ACHN (cell line): ENCODE data around the gene NMUR1.
"Not testable (repeated sequence)": the region's sequence is repeated elsewhere in the genome, so short reads cannot be mapped to it uniquely, and the experiment has no call there.

Experiments
- DNase-seq: peaks from one replicate; pipeline ENCODE4 v3.0.0-alpha.2; 2015
- in situ Hi-C: cut with HindIII; loops from 2 replicates; pipeline ENCODE4 v1.10.0; 2017; ENCODE audit warnings: low sequenced_read_pairs, low pct_ligation_motif_present, low pct_unique_long_range_greater_than_20kb

NMUR1 gene

GRCh38 chr2:231530099-231531011, at the start of gene NMUR1:
TSS of gene NMUR1 (minus strand) at chr2:231530445. CDS start at chr2:231530361, 84 bp downstream.
- in situ Hi-C loops = no loop called here
- peak; percentile 46 for DNase-seq

DNA sequence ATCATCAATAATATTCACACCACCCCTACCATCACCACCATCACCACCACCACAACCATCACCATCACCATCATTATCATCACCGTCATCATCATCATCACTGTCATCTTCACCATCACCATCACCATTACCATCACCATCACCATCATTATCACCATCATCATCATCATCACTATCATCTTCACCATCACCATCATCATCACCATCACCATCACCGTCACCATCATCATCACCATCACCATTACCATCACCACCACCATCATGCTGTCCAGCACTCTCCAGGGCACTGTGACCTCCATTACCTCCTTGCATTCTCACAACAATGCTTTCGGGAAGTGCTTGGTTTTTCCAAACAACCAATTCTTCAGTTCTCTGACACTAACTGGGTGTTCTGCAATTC, 49.3 kb upstream of the NMUR1 start:
- in situ Hi-C loops = no loop called here
- no peak for DNase-seq

DNA sequence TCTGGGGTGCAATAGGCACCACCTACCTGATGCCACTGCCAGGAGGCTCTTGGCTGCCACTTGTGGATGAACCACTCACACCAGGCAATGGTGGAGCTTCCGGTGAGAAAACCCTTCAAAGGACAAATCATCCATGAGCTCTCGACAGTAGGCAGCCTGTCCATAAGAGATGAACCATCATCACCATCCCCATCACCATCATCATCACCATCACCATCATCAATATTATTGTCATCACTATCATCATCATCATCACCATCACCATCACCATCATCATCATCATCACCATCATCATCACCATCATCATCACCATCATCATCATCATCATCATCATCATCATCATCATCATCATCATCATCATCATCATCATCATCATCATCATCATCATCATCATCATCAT, 48.4 kb upstream of the NMUR1 start:
- in situ Hi-C loops, DNase-seq: not testable (repeated sequence)

DNA sequence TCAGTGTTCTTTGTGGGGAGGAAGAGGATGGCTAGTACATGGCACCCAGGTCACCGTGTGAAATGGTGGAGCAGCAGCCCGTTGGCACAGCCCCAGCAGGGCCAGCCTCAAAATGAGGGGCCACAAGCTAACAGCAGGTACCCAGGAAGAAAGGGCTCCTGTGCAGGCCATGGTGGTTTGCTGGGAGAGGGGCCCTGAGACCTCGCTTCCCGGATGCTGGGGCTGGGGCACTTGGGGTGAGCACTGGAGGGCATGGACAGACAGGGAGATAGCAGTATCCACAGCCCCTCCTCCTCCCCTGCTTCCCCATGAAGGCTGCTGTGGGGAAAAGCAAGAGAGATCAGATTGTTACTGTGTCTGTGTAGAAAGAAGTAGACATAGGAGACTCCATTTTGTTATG, 46.2 kb upstream of the NMUR1 start:
- DNase-seq = no peak

GRCh38 chr2:231575612-231576256, 45.5 kb upstream of the NMUR1 start:
- in situ Hi-C loops = no loop called here

More for the DNA sequence above, 46.2 kb upstream of the NMUR1 start:
- in situ Hi-C loops = no loop called here

DNA sequence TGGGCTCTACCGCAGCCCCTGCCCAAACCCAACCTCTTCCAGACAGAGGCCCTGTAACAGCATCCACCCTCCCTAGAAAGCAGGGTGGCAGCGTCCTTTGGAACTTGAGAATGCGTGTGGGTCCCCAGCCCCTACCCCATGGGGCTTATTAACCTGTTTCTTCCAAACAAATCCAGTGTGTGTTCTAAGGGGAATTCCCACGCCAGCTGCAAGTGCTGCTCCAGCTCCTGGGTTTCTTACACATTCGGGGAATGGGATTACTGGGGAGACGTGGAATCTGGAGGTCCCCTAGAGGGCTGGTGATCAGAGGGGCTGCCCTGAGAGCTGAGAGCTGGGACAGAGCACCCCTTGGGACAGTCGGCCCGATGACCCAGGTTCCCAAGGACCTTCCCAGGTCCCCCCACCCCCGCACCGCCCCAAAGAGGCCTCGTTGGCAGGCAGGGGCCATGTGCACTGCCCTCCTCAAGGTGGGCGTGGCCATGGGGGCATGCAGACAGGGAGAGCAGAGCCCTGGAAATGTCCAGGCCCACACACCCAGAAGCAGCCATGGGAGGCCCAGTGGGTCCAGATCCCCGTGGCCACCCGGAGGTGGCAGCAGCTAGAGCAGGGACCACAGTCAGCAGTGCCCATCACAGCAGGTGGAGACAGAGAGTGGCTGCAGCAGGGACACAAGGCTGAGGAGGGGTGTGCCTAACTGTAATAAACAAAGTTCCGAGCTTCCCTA, 43.6 kb upstream of the NMUR1 start:
- in situ Hi-C loops = no loop called here
- DNase-seq = no peak

More at GRCh38 chr2:231575612-231576256, 45.5 kb upstream of the NMUR1 start:
- no peak for DNase-seq

DNA sequence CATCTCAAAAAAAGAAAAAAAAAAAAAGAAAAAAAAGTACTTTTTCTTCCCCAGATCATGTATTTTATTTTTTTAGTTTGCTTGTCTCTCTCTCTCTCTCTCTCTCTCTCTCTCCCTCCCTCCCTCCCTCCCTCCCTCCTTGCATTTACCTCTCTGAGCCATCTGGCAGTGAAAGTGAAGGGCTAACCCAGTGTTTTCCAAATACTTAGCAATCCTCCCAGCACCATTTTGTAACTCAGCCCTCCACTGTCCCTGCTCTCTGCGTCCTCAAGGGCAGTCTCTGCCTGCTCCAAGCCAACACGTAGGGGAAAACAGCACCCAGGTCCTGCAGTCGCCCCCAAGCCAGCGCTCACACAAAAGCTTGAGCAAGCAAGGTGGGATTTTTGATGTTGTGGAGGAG, 42.9 kb upstream of the NMUR1 start:
- no peak for DNase-seq
- in situ Hi-C loops = no loop called here

GRCh38 chr2:231571661-231572191, 41.5 kb upstream of the NMUR1 start:
- DNase-seq = no peak
- in situ Hi-C loops = no loop called here

DNA sequence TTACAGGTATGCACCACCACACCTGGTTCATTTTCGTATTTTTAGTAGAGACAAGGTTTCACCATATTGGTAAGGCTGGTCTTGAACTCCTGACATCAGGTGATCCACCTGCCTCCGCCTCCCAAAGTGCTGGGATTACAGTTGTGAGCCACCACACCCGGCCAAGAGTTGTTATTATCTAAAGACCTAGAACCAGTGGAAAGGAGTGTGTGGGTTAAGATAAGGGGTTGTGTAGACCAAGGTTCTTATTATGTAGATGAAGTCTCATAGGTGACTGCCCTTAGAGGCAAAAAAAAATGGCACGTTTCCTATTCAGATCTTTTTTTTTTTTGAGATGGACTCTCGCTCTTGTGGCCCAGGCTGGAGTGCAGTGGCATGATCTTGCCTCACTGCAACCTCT, 40.7 kb upstream of the NMUR1 start:
- in situ Hi-C loops = not testable (repeated sequence)

DNA sequence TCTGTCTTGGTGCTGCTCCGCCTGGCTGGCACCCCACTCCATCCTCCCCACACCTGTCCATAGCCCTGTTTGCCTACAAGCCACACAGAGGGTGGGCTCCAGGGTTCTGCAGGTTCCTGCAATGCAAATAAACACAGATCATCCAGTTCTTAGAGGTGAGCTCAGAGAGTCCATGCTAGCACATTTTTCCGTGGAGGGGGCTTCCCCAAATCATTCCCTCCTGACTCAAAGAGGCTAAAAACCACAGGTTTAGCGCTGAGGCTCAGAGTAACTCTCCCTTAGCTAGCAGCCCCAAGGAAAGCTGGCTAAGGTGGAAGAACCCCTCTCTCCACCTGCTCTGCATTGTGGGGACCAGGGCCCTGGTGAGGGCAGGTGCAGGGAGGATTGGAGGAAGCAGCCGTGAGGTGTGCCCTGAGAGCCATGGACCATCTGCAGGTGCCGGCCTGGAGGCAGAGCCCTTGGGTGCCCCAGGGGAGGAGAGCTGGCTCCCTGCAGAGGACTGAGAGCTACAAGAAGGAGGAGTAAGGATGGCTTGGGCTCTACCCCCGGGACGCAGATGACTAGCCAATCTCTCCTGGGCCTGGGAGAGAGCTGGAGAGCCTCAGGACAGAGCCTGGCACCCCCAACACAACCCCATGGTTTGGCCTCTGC, 38.7 kb upstream of the NMUR1 start:
- no peak for DNase-seq
- in situ Hi-C loops = no loop called here

More for the DNA sequence above, 40.7 kb upstream of the NMUR1 start:
- DNase-seq = not testable (repeated sequence)

DNA sequence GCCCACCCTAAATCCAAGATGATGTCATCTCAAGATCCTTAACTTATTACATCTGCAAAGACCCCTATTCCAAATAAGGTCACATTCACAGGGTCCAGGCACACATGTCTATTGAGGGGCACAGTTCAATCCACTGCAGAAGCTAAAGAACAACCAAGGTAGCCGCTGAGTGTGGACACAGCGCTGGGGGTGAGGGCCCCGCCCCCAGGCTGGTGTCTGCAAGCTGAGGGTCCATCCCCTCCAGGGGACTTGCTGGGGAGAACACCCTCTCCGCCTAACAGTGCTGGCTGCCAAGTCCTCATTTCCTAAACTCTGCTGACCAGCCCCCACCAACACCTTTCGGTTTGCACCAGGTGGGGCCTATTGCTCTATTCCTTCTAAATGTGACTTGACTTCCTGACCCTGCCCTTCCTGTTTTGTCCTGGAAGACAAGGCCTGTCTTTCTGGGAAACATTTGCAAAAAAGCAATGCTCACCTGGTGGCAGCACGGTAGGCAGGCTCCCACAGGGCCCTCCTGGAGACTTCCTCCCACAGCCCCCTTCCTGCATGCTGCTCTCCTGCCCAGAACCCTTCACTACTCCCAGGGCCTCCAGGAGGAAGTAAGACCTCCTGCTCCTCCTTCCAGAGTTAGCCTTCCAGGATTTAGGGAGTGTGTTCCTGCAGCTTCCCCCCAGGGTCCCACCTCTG, 38.0 kb upstream of the NMUR1 start:
- in situ Hi-C loops = no loop called here
- DNase-seq = no peak

GRCh38 chr2:231567159-231567558, 36.9 kb upstream of the NMUR1 start:
- DNase-seq = no peak
- in situ Hi-C loops = no loop called here

DNA sequence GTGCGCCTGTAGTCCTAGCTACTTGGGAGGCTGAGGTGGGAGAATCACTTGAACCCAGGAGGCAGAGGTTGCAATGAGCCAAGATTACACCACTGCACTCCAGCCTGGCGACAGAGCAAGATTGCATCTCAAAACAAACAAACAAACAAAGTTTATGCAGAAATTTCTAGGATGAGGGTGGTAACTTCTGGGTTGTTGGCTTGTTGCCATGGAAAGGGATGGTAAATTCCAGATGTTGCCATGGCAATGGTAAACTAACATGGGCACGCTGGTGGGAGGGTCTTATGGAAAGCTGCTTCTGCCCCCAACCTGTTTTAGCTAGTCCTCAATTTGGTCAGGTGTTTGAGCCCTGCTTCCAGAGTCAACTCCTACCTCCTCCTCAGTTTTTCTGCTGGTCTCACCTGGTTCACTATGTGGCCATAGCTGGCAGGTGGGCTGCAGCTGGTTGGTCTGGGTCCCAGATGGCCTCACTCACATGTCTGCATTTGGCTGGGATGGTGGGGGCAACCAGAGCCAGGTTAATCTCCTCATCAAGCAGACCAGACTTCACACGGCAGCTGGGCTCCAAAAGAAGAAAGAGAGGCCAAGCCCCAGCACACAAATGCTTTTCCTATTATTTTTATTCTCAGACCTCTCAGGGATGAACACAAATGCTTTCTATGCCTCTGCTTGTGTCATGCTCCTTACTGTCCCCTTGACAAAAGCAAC, 35.8 kb upstream of the NMUR1 start:
- in situ Hi-C loops = no loop called here
- no peak for DNase-seq

- DNase-seq = peak; percentile 70
- in situ Hi-C loops = no loop called here
These were observed 33.2 kb upstream of the NMUR1 start for GRCh38 chr2:231563378-231563961.

DNA sequence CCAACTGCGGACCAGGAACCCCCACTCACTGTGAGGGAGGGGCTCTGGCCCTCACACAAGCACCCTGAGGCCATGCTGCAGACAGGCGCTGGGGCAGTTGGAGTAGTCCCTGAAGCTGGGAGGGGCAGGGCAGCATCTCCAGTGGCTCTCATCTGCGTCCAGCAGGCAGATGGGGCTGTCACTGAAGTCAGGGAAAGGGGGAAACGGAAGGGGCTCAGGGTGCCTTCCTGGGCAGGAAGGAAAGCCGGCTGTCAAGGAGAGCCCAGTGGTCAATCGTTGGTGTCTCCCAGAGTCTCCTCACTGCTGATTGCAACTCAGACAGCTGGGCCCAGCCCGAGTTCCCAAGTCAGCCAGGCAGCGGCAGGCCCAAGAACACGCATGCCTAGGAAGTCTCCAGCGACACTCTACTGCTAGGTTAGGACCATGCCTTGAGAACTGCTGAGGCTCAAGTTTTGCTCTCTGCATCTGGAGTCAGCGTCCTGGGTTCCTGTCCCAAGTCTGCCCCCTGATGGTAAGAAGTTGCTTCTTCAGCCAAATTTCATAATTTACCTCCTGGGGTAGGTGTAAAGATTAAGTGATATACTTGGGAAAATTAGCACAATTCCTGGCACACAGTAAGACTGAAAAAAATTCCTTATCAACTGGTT, 27.4 kb upstream of the NMUR1 start:
- in situ Hi-C loops = no loop called here
- peak; percentile 73 for DNase-seq

DNA sequence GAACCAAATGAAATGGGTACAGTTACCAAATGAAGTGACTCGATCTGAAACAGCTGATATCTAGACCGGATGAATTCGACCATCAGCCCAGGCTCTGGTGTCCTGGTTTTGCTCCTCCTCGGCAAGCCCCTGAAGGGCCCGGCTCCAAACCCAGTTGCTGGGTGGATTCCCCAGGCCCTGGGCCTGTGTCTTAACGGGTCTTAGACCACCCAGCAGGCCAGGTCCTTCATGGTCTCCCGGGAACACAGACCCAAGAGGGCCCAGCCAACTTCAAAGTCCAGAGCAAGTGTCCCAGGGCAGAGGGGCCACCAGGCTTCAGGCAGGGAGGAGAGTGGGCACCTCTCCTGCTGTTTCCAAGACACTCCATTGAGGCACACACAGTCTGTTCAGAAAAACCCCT, 26.7 kb upstream of the NMUR1 start:
- no peak for DNase-seq
- in situ Hi-C loops = no loop called here

DNA sequence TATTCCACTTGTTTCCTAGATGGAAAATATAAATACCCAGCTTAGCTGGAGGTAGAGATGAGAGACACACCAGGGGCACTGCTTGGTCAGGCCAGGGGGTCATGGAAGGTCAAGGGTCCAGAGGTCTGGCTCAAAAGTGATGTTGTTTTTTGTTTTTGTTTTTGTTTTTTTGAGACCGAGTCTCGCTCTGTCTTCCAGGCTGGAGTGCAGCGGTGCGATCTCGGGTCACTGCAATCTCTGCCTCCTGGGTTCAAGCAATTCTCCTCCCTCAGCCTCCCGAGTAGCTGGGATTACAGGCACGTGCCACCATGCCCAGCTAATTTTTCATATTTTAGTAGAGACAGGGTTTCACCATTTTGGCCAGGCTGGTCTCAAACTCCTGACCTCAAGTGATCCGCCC, 26.3 kb upstream of the NMUR1 start:
- DNase-seq, in situ Hi-C loops: not testable (repeated sequence)
